GM04504 (cell line): ENCODE results near the gene BIK.
"Not testable (repeated sequence)": the region's sequence is repeated elsewhere in the genome, so short reads cannot be mapped to it uniquely, and the experiment has no call there.

Experiments used
- DNase-seq: peaks from one replicate; pipeline ENCODE4 v3.0.0-alpha.2; 2012; ENCODE audit warnings: low read depth

BIK gene

DNA sequence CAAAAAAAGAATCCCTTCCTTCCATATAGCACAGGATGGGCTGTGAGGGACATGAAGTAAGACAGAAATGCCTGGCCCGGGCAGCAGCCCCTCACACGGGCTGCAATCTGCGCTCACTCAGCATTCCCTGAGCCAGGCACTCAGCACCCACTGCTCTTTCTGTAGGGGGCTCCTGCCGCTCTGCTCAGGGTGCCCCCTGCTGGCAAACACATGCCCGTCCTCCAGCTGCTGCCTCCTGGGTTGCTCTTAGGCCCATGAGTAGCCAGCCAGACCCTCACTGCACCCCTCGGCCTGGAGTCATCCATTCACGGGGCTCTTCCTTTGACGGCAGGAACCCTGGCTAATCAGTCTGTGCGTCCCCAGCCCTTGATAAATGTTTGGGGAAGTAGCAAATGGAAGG lies 25.7 kb downstream of the BIK start:
- no peak for DNase-seq

DNA sequence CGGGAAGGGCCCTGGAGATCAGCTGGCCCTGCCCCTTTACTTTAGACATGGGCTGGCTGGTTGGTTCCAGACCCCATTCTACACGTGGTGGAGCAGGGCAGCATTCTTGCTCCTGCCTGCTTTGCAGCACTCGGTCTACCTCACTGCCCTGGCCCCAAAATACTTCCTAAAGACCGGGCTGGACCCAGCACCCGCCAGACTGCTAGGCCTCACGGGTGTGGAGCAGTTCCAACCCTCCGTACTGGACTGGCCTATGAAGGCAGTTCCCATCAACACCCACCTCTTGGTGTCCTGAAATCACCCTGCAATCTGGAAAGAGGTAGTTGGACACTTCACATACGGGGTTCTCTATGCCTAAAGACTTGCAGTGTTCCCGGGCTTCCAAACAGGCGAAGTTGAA lies 26.3 kb downstream of the BIK start:
- DNase-seq: no peak

DNA sequence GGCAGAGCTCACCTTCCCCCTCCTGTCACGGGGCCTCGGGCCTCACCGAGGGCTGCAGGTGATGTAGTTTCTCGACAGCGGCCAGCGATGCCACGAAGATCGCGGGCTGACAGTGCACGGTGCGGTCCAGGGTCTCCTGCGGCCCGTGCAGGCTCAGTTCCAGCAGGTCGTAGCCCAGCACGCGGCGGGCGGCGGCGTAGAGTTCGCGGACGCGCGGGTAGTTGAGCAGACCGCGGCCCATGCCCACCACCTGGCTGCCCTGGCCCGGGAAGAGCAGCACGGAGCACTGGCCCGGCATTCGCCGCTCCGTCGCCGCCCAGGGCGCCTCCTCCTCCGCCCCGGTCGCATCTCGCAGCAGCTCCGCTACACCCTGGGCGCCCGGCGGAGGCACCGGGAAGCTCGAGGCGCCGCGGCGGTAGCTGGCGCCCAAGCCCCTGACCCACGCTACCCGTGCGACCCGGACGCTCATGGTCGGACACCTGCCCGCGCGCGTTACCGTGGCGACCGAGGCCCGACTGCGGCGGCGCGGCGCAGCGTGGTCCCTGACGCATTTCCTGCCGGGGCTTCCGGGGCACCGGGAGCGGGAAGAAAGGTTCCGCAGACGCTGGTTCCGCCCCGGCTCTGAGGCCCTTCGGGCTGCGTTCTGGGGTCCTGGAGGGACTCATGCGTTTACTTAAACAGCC lies 32.5 kb downstream of the BIK start, which contains the start of gene MCAT:
Gene MCAT (minus strand): TSS at position 519 of the 683 bp plus-strand sequence. CDS start 50 bp downstream, at position 469.
- DNase-seq: peak; percentile 35

DNA sequence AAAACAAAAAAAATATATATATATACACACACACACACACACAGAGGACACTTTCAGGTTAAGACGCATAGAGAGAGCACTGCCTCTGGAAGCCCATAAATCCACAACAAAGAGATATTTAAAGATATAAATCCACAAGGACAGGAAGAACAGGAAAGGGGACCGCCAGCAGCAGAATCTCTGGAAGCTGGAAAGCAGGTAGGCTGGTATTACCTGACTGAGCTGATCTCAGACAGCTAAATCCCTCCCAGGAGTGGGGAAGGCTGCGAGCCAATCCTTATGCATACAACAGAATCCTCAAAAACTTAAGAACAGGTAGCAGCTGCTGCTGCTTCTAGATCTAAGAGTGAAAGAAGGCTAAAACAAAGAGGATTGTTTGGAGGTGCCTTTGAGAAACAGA lies 34.4 kb downstream of the BIK start:
- no peak for DNase-seq

DNA sequence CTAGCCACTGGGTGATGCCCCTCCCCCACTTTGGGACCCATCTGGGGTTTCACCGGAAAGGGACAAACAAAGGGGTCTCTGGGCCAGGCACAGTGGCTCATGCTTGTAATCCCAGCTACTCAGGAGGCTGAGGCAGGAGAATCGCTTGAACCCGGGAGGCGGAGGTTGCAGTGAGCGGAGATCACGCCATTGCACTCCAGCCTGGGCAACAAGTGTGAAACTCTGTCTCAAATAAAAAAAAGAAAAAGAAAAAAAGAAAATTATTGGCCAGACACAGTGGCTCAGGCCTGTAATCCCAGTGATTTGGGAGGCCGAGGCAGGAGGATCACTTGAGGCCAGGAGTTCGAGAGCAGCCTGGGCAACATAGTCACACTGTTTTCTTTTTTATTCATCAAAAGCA lies 34.8 kb downstream of the BIK start:
- not testable (repeated sequence) for DNase-seq

DNA sequence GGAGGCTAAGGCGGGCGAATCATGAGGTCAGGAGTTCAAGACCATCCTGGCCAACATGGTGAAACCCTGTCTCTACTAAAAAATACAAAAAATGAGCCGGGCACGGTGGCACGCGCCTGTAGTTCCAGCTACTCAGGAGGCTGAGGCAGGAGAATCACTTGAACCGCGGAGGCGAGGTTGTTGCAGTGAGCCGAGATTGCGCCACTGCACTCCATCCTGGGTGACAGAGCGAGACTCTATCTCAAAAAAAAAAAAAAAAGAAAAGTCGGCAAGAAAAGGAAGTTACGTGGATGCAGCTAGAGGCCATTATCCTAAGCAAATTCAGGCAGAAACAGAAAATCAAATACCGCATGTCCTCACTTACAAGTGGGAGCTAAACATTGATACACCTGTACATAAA lies 35.8 kb downstream of the BIK start:
- not testable (repeated sequence) for DNase-seq

DNA sequence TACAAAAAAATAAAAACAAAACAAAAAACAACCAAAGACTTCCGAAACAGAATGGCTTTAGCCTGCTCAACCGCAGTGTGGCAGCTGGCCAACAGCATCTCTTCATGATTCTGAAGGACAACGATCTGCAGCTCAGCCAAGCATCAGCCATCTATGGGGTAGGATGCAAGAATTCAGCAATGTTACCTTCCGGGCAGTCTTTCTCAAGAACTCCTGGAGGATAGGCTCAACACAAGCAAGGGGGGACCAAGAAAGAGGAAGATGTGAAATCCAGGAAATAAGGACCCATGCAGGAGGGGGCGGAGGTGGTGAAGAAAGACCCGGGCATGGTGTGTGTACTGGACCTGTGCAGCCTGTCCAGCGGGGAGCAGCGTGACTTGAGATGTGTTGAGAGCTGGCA lies 37.3 kb downstream of the BIK start:
- no peak for DNase-seq

DNA sequence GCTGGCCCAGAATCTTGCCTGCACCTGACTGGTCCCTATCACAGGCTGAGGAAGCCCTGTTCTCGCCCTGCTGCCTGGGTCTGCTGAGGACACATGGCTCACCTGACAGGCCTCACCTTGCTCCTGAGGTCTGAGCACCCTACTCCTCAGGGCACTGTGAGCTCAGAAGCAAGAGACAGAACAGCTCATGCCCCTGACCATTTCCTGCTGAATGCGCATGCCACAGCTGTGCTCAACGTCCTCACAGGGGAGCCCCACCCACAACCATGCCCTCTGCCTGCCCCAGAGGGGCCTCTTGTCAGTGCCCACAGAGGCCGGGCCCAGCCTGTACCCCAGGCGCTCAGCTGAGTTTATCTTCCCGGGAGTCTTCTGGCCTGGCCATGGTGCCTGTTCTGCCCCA lies 38.0 kb downstream of the BIK start:
- DNase-seq: no peak

DNA sequence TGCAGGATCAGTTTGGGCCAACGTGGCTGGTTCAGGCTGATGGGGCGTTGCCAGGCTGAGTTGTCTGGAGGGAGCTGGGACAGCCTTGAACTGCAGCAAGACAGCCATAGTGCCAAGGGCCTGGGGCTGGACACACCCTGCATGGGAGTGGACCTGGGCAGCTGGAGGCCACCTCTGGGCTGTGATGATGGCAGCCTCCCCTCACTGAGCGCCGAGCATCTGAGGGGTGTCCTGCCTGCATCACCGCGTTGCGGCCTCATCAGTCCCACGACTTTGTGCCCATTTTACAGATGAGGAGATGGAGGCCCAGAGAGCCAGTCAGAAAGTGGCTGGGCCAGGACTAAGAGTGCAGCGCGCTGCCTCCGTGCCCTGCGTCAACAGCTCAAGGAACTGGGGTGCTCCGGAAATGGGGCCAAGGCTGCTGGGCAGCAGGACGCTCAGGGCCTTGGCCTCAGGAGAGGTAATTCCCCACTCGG lies 40.2 kb downstream of the BIK start:
- DNase-seq: no peak

DNA sequence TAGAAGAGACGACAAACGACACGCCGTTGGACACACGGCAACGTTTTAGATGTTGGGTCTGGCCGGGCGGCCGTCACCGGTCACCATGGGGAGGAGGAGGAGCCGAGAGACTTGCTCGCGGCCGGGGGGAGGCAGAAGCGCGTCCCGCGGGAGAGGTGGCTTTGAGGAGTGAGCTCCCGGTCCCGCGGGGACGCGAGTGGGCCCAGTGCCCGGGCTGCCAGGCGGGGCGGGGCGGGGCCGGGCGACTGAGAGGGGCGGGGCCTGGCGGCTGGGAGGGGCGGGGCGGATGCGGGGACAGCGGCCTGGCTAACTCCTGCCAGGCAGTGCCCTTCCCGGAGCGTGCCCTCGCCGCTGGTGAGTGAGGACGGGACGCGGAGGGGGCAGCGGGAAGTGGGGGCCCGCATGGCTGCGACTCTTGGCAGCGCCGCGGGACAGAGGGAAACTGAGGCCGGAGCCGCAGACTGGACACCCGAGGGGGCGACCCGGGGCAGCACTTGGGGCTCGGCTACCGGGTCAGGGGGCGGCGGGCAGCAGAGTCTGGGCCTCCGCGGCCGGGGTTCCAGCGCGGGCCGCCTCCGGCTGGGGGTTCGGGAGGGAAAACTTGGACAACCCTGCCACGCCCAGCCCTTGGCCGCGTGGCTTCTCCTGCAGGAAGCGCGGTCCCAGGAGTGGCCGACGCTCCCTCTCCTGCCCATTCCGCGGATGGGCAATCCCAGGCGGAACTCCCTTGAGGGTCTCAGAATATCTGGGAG lies 40.9 kb downstream of the BIK start, which contains the start of gene TSPO:
Gene TSPO (plus strand): TSS at position 309 of the 752 bp plus-strand sequence. CDS start 7,680 bp downstream, outside the sequence.
- peak; percentile 30 for DNase-seq

DNA sequence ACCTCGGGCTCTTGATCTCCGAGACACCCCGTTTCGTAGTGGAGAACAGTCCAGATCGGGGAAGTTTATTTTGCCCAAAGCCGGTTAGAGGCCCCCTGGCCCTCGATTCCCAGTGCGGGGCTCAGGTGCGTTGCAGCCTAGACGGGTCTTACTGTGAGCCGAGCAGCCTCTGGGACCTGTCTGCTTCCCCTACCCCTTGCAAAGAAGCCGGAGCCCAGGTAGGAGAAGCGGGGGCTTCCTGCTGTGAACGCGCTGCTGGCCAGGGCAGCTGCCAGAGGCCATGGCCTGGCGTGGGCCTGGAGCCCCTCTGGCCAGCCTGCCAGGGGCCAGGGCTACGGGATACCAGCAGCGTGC lies 41.4 kb downstream of the BIK start:
- DNase-seq: no peak

DNA sequence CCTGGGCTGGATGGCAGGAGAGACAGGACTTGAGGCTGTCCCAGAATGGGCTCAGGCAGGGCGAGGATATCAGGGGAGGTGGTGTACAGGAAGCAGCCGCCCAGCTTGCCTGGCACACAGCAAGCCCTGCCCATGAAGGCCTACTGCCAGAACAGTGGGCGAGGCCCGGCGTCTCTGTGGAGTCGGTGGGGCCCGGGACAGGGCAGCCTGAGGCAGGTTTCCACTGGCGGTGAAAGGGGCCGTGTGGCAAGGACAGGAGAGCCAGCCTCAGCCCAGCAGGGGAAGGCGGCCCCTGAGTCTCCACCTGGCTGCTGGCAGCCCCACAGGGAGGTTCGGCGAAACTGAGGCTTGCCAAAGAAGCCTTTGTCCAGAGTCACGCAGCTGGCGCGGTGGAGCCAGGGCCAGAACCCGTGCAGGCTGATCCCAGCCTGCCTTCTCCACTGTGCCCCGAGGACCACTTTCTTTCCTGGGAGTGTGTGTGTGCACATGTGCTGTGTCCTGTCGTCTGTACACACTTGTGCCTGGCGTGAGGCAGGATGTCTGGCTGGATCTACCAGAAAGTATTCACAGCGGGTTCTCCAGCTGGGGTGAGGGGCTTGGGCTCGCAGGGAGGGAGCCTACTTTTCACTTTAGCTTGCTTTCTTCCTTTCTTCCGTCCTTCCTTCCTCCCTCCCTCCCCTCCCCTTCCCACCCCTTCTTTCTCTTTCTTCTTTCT lies 42.0 kb downstream of the BIK start:
- DNase-seq: peak; percentile 27

DNA sequence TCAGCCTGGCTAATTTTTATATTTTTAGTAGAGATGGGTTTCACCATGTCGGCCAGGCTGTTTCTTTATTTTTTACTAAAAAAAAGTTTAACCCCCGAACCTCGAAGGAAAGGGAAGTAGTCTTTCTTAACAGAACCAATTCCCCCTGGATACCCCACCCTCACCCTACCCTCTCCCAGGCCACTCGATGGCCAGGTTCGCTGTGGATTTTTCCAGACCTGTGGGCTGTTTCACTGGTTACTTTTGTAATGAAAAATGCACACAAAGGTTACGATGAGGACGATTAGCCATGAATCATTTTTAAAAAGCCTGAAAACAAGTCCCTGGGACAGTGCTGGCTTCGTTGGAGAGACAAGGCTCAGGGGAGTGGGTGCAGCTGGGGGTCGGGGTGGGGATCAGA lies 43.3 kb downstream of the BIK start:
- no peak for DNase-seq

DNA sequence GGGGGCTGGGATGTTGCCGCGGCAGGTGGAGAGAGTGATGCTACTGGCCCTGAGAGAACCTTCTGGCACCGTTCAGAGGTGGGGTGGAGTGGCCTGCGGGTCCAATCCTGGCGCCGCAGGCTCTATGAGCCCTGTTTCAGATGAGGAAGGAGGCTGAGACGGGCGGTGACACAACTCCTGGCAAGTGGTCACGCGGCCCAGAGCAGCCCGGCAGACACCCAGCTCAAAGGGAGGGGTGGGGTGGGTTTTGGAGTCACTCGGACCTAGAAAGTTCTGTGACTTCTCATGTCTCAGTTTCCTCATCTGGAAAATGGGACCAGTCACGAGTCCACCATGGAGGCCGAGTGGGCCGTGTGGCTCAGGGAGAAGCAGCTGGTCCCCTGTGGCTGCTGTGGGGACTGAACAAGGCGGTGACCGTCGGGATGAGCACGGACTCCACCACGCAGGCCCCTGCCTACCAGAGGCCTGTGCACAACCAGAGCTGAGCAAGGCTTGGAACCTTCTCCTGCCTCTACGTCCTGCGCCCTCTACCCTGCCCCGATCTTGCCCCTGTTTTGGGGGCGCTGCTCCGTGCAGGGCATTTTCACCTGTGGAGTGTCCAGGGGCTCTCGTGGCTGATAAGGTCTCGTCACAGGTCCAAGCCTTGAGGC lies 44.5 kb downstream of the BIK start:
- no peak for DNase-seq

DNA sequence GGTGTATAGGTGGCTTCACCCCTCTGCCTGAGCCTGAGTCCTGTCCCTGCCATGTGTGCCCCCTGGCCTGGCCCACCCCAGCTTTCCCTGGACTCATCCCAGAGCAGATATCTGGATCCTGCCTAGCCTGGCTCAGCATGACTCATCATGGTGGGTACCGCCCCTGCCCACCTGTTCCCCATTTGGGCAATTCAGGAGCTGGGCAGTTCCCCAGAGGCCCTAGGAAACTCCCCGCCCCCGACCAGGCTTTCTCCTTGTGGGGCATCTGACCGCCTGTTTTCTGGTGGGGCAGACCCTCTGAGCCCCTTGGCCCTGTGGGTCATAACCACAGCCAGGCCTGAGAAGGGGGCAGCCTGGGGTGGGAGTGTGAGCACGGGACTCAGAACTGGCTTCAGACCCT lies 45.2 kb downstream of the BIK start:
- no peak for DNase-seq

DNA sequence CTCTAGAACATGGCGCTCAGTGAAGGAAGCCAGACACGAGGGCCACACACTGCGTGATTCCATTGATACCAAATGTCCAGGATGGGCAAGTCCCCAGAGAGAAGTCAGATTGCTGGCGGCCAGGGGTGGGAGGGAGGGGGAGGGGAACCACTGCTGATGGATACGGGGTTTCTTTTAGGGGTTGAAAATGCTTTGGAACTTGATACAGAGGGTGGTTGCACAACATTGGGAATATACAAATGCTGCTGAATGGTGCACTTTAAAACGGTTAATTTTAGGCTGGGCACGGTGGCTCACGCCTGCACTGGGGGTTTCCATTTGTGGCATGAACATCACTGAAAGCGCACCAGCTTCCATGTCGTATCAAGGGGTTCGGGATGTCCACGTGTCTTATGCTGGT lies 45.9 kb downstream of the BIK start:
- no peak for DNase-seq

DNA sequence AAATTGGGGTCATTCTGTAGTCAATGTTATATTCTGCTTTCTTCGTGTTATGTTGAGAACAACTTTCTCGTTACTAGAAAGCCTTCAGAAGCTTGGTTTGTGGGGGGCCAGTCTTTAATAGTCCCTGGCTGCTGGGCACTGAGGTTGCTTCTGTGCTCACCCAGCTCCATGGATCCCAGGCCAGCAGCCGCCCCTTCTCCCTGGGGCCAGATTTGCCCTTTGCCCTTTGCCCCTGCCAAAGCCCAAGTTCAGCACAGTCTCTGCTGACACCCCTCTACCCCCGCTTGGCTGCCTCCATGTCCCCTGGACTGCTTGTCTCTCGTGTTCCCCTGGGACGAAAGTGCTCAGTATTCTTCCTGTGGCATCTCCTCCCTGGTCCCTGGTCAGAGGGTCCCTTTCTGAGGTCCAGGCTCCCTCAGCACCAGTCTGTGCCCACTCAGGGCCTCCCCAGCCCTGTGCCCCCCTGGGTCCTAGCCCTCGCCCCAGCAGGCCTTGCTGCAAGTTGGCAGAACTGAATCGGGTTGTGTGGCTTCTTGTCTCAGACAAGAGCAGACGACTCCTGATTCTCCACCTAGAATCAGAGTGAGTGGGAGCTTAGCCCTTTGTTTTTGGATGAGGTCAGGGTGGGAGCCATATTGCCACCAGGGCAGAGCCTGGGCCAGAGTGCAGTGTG lies 47.5 kb downstream of the BIK start:
- no peak for DNase-seq

DNA sequence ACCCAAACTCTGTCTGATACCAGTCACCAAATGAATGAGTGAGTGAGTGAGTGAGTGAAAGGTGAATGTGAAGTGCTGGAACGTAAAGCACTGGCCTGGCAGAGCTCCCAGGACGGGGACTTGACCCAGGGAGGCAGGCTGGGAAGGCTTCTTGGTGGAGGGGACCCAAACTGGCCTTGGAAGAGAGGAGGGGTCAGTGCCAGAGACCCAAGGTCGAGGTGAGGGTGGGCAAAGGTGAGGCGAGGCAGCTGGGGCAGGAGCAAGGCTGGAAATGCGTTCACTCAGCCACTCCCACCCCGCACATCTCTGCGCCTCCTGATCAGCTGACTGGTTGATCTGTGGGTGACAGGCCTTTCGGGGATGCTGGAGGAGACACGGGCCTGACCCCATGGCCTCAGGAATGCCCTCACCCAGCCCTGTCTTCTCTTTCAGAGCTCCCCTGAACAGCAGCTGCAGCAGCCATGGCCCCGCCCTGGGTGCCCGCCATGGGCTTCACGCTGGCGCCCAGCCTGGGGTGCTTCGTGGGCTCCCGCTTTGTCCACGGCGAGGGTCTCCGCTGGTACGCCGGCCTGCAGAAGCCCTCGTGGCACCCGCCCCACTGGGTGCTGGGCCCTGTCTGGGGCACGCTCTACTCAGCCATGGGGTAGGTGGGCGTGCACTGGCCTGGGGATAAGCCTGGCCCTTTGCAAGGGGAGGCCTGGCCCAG lies 48.4 kb downstream of the BIK start:
- DNase-seq: no peak

DNA sequence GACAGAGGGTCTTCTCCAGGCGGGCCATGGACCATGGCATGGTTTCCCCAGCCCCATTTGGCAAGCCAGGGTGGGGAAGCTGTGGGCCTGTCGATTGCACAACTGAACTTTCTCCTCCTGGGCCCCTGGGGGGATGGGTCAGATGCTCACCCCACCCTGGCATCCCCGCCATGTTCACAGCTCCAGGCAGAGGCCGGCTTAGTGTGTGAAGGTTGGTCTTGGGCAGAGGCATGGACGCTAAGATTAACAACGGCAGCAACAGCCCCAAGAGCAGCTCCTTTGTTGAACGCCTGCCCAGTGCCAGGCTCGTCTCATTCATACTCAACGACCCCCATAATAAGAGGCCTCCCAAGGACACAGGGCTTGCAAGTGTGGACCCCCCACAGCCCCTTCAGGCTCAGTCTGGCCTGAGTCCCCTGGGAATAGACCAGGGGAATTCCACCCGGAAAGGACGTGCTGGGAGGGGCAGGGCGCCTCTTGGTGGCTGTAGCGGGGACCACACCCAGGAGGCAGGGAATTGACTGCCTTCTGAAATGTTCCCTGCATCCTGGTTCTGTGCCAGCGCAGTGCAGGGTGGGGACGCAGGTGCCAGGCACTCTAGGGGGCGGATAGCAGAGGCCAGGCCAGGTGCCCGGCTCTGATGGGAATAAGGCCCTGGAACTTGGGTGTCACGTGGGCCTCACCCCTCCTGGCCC lies 49.1 kb downstream of the BIK start:
- no peak for DNase-seq

DNA sequence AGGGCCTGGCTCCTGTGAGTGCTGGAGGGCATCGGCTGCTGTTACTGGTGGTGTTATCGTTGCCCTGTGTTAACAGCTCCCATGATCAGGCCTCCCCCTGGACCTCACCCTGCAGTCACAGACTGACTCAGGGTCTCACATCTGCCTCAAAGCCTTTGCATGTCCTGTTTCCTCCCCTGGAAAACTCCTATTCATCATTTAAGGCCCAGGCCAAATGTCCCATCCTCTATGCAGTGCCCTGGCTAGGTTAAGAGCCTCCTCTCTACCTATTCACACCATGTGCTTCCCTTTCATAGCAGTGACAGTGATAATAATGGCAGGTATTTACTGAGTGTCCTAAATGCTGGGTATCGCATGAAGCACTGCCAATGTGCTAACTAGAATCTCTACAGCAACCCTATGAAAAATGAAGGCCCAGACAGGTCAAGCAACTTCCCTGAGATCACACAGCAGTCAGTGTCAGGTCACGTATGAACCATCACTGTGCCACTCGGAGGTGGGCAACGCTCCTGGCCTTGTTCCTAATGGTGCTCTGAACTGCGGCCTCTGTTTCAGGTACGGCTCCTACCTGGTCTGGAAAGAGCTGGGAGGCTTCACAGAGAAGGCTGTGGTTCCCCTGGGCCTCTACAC lies 50.1 kb downstream of the BIK start:
- no peak for DNase-seq
